GM18526 (cell line): ENCODE measurements around the gene TBC1D22A.

Source experiments
- POLR2A ChIP-seq: IDR thresholded peaks from 3 replicates; pipeline ENCODE4 v1.6.1; 2011; ENCODE audit not compliant: insufficient read length; ENCODE audit errors: extremely low read depth

TBC1D22A gene

DNA sequence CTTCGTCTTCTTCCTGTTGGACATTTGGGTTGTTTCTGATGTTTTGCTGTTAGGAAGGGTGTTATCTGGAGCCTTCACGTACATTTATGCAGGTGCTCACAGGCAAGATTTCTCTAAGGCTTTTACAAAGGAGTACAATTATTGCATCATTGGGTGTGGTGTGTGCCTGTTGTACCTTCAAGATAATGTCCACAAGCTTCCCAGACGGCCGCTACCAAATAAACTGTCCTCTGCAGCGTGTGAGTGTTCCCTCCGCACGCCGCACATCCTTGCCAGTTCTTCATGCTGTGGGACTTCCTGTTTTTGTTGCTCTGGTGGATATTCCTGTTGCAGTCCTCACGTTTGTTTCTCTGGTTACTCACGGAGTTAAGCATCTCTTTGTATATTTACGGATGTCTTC, 133.3 kb downstream of the TBC1D22A start:
- TF ChIP-seq POLR2A: no peak

DNA sequence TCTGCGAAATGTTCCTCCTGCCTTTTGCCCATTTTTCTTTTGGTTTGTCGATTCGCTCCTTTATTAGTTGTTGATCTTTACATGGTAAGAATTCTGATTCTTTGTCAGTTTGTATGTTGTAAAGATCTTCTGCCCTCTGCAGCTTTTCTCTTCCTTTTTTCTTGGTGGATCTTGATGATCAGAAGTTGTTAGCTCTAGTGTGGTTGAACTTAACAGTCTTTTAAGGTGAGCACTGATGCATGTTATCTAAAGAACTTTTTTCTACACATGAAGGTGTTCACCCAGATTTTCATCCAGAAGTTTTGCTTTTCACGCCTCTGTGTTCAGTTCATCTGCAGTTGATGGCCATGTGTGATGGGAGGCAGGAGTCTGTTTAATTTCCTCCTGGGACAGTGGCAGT, 133.7 kb downstream of the TBC1D22A start:
- no peak for TF ChIP-seq POLR2A

DNA sequence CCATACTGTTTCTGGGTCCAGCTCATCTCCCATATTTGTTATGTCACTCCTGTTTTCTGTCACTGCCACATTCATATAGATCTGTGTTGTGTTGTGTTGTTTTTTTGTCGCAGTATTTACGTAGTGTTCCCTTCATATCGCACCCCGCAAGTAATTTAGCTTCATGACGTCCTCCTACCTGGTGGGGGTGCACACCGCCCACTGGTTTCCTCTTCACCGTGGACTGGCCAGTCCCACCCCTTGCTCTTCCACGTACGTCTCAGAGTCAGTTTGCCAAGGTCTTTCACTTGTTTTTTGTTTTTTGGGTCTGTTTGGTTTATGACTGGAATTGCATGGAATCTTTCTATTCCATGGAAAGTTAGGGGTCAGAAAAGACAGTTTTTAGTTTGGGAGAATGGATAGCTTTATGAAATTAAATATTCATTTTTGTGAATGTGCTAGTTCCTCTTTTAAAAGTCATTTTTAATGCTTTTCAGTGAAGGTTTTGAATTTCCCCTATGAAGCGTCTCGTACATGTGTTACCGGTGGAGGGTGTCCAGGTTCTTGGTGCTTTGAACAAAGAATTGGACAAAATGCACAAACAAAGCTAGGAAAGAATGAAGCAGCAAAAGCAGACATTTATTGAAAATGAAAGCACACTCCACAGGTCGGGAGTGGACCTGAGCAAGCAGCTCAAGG, 134.3 kb downstream of the TBC1D22A start:
- no peak for TF ChIP-seq POLR2A

DNA sequence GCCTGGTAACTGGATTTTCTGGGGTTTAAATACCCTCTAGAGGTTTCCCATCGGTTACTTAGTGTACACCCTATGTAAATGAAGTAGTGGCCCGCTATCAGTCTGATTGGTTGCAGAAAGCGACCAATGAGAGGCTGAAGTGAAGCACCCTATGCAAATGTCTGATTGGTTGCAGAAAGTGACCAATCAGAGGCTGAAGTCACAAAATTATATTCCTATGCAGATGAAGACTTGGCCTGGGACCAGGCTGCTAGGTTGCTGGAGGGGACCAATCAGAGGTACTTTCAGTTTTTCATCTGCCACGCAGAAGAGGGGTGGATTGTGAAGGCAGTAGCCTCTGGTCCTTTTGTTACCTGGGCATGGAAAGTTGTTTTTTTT, 134.8 kb downstream of the TBC1D22A start:
- TF ChIP-seq POLR2A: no peak

DNA sequence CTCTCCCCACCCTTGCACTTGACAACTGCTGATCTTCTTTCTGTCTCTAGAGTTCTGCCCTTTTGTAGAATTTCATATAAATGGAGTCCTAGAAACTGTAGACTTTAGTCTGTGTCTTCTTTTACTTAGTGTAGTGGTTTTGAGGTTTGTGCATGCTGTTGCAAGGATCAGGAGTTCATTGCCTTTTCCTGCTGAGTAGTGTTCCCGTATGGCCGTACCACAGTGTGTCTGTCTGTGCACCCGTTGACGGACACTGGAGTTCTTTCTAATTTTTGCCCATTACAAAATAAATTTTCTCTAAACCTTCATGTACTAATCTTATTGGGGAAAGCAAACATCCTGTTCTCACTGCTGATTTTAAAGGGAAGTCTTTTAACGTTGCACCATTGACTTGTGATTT, 138.1 kb downstream of the TBC1D22A start:
- no peak for TF ChIP-seq POLR2A

DNA sequence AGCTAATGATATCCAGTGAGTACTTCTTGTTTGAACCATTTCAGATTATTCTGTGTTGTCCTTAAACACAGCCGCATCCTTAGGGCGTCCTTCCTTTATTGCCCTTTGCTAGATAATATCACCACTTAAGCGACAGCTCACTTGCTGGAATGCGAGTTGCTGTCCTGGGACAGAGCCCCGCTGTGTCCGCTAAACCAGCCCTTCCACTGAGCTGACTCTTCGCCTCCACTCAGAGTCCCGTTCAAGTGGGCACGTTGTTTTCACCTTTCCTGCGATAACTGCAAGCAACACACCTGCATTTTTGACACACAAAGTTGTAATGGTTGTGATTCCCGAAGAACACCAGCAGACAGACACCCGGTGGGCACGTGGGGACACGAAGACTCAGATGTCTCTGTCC, 140.0 kb downstream of the TBC1D22A start:
- no peak for TF ChIP-seq POLR2A

DNA sequence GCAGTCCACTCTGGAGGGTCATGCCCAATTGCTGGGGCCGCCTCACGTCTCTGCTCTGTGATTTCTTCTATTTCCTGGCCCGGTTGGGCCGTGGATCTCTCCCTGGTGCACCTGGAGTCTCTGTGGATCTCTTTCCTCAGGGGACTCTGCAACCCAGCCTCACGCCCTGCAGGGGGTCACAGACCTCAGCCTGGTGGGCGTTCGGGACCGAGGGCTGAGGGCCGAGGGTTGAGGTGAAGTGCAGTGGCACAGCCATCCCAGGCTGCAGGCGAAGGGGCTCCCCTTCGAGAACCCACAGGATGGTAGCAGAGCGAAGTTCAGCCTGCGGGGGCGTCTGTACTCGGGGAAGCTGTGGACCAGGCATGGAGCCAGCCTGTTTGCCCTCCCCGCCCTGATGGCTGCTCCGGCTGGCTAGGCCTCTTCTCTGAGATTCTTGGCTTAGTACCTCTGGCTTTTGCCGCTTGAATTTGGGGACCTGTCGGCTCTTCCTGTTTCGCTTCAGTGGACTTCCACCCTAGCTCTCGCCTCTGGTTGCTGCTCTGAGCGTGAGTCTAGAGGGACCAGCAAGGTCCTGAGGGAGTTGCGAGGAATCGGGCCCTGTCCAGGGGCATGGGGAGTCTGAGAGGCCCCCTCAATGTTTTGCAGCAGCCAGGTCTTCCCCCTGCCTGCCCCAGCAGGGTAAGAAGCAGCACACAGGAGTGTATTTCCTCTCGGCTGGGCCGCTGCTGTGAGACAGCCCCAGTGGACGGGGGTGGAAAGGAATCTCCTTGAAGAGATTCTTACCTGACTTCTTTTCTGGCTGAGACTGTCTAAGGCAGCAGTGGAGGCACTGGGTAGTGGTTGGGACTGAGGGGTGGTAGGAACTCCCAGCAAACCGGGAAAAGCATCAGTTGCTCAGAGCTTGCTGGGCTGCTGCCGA, 140.8 kb downstream of the TBC1D22A start:
- no peak for TF ChIP-seq POLR2A

DNA sequence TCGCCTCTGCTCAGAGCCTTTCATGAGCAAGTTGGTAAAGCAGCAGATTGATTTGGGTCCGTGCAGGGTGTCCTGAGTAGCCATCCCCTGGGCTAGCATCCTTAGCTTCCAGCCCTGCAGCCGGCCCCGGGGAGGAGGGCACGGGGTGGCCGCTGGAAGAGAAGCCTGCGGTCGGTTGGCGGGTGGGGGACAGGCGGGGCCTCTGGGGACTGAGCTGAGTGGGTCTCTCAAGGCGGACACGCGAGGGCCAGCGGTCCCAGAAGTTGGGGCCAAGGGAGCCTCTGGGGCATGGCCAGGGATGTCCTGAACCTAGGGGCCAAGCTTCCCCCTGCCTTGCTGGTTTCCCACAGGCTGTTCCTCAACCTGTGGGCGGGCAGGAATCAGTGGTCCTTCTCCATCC, 143.0 kb downstream of the TBC1D22A start:
- TF ChIP-seq POLR2A: no peak

DNA sequence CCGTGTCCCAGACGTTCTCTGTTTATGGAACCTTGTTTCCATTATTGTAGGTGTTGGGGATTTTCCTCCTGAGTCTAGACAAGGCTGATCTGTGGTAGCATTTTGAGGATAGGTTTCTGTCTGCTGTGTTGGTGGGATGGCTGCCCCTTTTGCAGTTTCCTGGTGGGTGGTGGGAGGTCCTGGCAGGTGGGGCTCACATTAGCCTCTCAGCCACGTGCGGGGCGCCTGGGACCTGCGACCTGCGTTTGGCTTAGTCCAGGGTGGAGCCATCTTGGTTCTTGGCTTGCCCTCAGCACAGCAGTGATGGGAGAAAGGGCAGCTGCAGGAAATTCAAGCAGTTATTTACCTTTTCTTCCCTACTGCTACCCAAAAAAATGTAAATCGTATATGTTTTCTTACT, 143.4 kb downstream of the TBC1D22A start:
- no peak for TF ChIP-seq POLR2A

DNA sequence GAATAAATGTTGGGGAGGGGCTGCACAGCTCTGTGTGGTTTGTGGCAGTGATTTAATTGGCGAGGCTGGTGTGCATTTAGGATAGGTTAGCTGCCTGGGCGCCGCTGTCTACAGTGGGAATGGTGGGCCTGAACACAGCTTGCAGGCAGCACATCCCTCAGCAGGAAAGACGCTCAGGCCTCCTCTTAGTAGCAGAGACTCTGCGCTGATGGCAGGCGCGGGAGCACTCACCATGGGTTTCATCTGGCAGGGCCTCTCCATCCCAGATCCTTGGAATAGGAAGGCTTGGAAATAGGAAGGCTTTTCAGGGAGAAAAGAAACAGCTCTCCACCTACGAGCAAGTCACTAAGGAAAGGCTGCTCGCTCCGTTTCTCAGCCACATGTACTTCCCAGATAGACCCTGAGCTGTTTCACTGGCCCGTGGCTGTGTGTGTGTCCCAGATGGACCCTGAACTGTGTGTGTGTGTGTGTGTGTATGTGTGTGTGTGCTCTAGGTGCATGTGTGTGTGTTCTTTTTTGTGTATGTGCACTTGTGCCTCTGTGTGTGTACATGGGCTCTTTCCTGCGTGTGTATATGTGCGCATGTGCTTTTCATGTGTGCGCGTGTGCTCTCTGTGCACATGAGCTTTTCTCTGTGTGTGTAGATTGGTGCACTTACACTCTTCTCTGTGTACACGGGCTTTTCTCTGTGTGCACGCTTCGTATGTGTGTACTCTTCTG, 144.0 kb downstream of the TBC1D22A start:
- no peak for TF ChIP-seq POLR2A

DNA sequence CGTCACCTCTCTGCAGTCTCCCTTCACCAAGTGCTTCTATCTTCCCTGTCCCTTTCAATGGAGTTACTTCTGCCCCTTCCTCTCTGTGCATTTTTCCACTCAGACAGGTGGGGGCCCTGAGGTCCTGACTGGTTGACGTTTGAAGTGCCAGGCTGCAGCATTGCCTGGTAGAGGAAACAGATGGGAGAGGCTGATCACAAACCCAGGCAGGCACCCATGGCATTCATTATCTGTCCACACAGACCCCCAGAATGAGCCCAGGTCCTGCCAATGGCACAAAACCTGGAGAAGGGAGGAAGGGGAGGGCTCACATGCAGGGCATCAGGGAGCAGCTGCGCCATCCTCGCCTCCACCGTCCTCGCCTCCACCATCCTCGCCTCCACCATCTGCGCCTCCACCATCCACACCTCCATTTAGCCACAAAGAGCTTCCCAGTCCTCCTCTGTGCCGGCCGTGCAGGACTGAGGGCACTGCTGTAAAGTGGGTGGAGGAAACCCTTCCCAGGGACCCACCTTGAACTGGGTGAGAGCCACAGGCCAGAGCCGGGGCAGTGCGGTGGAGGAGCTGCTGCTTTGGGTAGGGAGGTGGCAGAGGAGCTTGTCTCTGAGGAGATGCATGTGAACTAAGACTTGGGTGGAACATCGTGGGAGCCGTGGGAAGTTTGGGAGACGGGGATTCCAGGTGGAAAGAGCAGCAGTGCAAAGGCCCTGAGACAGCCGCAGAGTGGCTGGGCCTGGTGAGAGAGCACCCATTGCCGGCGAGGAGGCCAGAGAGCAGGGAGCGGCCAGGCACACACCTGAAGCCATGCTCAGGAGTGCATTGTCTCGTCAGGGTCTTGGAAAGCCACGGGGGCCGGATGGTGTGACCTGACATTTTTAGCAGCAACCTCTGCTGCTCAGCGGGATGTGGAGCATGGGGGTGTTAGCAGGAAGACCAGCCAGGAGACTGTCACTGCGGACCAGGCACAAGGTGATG, 145.1 kb downstream of the TBC1D22A start:
- TF ChIP-seq POLR2A: no peak

DNA sequence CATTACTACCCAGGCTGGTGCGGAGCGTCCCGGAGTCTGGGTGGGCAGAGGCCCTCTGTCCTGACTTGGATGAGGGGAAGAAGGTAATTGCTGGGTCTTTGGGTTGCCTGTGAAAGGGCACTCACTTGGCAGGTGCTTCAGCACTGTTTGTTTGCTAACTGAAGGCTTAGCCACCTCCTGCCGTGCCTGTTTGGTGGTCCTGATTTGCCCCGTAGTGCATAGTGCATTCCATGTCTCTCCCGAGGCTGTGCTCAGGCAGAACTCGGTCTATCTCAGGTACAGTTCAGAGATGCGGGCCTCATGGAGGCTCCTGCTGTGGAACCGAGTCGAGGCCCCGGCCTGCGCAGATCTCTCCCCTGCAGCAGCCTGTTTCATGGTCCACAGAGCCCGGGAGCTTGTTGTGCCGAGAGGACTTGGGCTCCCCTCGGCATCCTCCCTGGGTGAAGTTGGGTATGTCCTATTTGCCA, 146.2 kb downstream of the TBC1D22A start:
- no peak for TF ChIP-seq POLR2A

DNA sequence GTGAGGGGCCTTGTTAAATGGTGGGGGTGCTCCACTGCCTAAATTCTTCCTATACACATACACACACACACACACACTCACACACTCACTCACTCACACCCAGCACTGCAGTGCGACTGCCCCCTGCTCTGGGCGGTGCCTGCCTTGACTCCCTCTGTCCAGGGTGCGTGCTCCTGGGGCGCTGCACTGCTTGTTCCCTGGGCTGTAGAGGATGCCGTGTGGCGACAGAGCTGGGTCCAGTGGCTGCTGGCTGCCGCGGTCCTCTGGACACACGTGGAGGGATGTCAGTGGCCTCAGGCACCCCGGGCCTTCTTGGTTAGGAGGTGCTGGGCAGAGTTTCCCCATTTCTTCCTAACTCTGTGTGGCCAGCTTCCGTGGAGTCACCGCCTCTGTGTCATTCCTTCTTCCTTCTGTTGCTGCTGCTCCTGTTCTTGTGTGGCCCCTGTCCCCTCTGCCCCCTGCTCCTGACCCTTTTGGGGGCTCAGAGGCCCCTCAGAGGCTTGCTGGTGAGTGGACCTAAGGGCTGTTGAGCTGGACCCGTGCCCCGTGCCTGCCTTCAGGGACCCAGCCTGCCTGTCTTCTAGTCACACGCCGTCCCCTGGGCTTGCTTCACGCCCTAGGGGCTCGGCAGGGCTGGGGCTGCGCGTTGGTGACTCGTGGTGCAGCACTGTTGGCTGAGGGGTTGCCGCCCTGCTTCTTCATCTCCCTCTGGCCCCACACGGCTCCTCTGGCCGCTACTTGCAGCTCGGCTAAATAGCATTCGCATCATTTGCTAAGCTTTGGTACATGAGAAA, 147.0 kb downstream of the TBC1D22A start:
- no peak for TF ChIP-seq POLR2A

DNA sequence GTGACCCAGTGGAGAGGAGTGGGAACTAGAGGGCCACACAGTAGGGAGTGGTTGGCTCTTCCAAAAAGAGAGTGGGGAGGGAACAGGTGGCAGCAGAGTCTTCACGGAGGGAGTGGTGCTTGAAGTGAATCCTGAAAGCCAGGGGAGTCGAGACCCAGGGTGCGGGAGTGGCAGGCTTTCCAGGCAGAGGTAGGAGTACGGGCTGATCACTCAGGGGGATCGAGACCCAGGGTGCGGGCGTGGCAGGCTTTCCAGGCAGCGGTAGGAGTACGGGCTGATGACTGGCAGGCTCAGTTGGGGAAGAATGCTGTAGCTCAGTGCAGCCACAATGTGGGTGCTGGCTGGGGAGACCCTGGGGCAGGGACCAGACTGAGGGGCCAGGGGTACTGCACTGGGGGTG, 148.2 kb downstream of the TBC1D22A start:
- TF ChIP-seq POLR2A: no peak

DNA sequence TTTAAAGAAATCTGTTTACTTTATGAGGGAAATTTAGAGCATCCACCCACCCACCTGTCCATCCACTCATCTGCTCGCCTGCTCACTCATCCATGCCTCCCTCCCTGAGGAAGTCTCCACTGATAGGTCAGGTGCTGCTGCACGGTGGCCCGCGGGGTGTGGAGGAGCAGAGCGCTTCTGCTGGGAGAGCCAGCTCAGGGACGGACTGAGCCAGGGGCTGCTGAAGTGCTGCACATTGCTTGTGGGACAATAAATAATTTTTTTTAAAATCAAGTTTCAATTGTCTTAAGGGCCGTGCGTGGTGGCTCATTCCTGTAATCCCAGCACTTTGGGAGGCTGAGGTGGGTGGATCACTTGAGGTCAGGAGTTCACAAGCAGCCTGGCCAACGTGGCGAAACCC, 148.9 kb downstream of the TBC1D22A start:
- no peak for TF ChIP-seq POLR2A
